HepG2 (cell line): ENCODE results near the gene SEMA5B.

Source experiments
- CTCF ChIP-seq: sonication (generic); formaldehyde crosslinking; IDR thresholded peaks from 2 replicates; pipeline ENCODE4 v1.5.0; 2020; ENCODE audit warnings: mild to moderate bottlenecking, missing genetic modification reagents, moderate library complexity
- TF ChIP-seq, protein P1 (sequence below): sonication (generic); formaldehyde crosslinking; IDR thresholded peaks from 2 replicates; pipeline ENCODE4 v1.4.0; 2020; ENCODE audit warnings: missing genetic modification reagents, borderline replicate concordance

GRCh38 chr3:122932251-122932967 lies 95.2 kb downstream of the SEMA5B start:
- TF ChIP-seq CTCF (CRISPR knock-in tag) = no peak
- TF ChIP-seq, protein P1, sequence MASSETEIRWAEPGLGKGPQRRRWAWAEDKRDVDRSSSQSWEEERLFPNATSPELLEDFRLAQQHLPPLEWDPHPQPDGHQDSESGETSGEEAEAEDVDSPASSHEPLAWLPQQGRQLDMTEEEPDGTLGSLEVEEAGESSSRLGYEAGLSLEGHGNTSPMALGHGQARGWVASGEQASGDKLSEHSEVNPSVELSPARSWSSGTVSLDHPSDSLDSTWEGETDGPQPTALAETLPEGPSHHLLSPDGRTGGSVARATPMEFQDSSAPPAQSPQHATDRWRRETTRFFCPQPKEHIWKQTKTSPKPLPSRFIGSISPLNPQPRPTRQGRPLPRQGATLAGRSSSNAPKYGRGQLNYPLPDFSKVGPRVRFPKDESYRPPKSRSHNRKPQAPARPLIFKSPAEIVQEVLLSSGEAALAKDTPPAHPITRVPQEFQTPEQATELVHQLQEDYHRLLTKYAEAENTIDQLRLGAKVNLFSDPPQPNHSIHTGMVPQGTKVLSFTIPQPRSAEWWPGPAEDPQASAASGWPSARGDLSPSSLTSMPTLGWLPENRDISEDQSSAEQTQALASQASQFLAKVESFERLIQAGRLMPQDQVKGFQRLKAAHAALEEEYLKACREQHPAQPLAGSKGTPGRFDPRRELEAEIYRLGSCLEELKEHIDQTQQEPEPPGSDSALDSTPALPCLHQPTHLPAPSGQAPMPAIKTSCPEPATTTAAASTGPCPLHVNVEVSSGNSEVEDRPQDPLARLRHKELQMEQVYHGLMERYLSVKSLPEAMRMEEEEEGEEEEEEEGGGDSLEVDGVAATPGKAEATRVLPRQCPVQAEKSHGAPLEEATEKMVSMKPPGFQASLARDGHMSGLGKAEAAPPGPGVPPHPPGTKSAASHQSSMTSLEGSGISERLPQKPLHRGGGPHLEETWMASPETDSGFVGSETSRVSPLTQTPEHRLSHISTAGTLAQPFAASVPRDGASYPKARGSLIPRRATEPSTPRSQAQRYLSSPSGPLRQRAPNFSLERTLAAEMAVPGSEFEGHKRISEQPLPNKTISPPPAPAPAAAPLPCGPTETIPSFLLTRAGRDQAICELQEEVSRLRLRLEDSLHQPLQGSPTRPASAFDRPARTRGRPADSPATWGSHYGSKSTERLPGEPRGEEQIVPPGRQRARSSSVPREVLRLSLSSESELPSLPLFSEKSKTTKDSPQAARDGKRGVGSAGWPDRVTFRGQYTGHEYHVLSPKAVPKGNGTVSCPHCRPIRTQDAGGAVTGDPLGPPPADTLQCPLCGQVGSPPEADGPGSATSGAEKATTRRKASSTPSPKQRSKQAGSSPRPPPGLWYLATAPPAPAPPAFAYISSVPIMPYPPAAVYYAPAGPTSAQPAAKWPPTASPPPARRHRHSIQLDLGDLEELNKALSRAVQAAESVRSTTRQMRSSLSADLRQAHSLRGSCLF (CRISPR knock-in tag) = no peak
